K562 (cell line): Measurements from ENCODE around the gene NUP160. TPM values are rescaled to one million over a fixed set of nuclear protein-coding genes. Genes with fewer than 3 reads are reported as not detected.
A peak's percentile ranks its signal among the peaks of the same experiment; 100 is the strongest.
"Not testable (repeated sequence)": the region's sequence is repeated elsewhere in the genome, so short reads cannot be mapped to it uniquely, and the experiment has no call there.

ENCODE experiments used
- ATAC-seq: fragments of 200-7000 bp; cut with Tn5 transposase; 3 replicates; pipeline ENCODE4 v1.9.1; 2020; ENCODE audit warnings: moderate library complexity
- BruUV-seq: library from RNA; stranded (reverse); fragments of 400-500 nt; replicated peaks from 2 replicates; lab custom pipeline; 2021; lab: Mats Ljungman, UMichigan
- CTCF ChIA-PET: fragments of 300-600 bp; formaldehyde crosslinking; extraction: SDS; loops from one replicate; lab custom pipeline; 2021; ENCODE audit warnings: low intra/inter-chr PET ratio; lab: Yijun Ruan, JAX
- POLR2A ChIA-PET: fragments of 300-600, 350-650 bp; sonication (Branson Sonifier 250); formaldehyde crosslinking; extraction: SDS; loops from one replicate; lab custom pipeline; 2021; ENCODE audit warnings: antibody characterized with exemption, inconsistent platforms; lab: Yijun Ruan, JAX
- DNase-seq, 4 experiments: peaks; one replicate each; pipeline versions ENCODE4 v3.0.0 to v3.0.0-alpha.2; 2011 to 2018; ENCODE audit warnings: low spot score in 3 of 4, mixed read lengths in 3 of 4; ENCODE audit errors: extremely low read depth in 1 of 4
- FAIRE-seq: peaks from 2 replicates; lab custom pipeline; 2011; peaks lifted over from hg19 to GRCh38; lab: Jason Lieb, UNC
- H2AFZ ChIP-seq: 2 replicates; pipeline ENCODE4 v1.6.0; 2011; ENCODE audit warnings: low read depth, low read length, control low read depth, inconsistent platforms
- H3K27ac ChIP-seq: fragments of 200-600 bp; 3 replicates; pipeline ENCODE4 v1.8.0; 2011; ENCODE audit warnings: low read depth, mild to moderate bottlenecking, control low read depth, inconsistent platforms, low read length, moderate library complexity, mixed read lengths; ENCODE audit errors: extremely low read depth
- H3K27me3 ChIP-seq, 2 experiments: fragments of 300-600 bp in 1 of 2; 2 replicates in 1 of 2; 3 replicates in 1 of 2; pipeline versions ENCODE4 v1.6.0 to v1.8.0; 2011; ENCODE audit warnings: inconsistent platforms in 2 of 2, low read length in 2 of 2, mild to moderate bottlenecking in 1 of 2, mixed read lengths in 1 of 2, moderate library complexity in 1 of 2; ENCODE audit not compliant: control insufficient read depth in 2 of 2, insufficient read depth in 2 of 2
- H3K36me3 ChIP-seq: fragments of 300-600 bp; 3 replicates; pipeline ENCODE4 v1.8.0; 2011; ENCODE audit warnings: mild to moderate bottlenecking, low read length, inconsistent platforms; ENCODE audit not compliant: control insufficient read depth, insufficient read depth
- H3K4me1 ChIP-seq, 2 experiments: fragments of 200-600 bp in 1 of 2; replicated peaks in 1 of 2; 2 replicates in 1 of 2; 3 replicates in 1 of 2; pipeline versions ENCODE4 v1.5.1 to v1.8.0; 2011; ENCODE audit warnings: inconsistent platforms in 2 of 2, low read length in 2 of 2, mild to moderate bottlenecking in 1 of 2, mixed read lengths in 1 of 2, moderate library complexity in 1 of 2; ENCODE audit not compliant: control insufficient read depth in 2 of 2, insufficient read depth in 2 of 2
- H3K4me2 ChIP-seq: 2 replicates; pipeline ENCODE4 v1.6.1; 2011; ENCODE audit warnings: low read length, control low read depth, inconsistent platforms, mixed read lengths; ENCODE audit not compliant: insufficient read depth
- H3K4me3 ChIP-seq: fragments of 200-600 bp; sonication (generic), shearing (Covaris generic); 2 replicates; pipeline ENCODE4 v1.5.1; 2016; ENCODE audit warnings: control low read depth, inconsistent platforms
- H3K79me2 ChIP-seq: fragments of 200-600 bp; 3 replicates; pipeline ENCODE4 v1.8.0; 2011; ENCODE audit warnings: low read length, inconsistent platforms; ENCODE audit not compliant: control insufficient read depth, insufficient read depth
- H3K9ac ChIP-seq, 2 experiments: 2 replicates each; pipeline versions ENCODE4 v1.6.0 to v1.6.1; 2011; ENCODE audit warnings: low read depth in 2 of 2, low read length in 2 of 2, control low read depth in 1 of 2, inconsistent platforms in 1 of 2, mild to moderate bottlenecking in 1 of 2, mixed read lengths in 1 of 2; ENCODE audit not compliant: insufficient read depth in 1 of 2
- H3K9me1 ChIP-seq: one replicate; pipeline ENCODE4 v1.6.0; 2011; ENCODE audit warnings: inconsistent platforms, mild to moderate bottlenecking, low read length, moderate library complexity; ENCODE audit not compliant: control insufficient read depth, insufficient read depth
- H3K9me3 ChIP-seq: replicated peaks from 2 replicates; pipeline ENCODE4 v1.5.1; 2011; ENCODE audit warnings: low read depth, low read length, inconsistent platforms; ENCODE audit not compliant: control insufficient read depth, insufficient read depth
- H4K20me1 ChIP-seq: replicated peaks from 2 replicates; pipeline ENCODE4 v1.6.1; 2011; ENCODE audit warnings: low read length, inconsistent platforms, mixed read lengths; ENCODE audit not compliant: control insufficient read depth, insufficient read depth
- WGBS: fragments of 100-300 bp; shearing (Covaris generic); methylation state at CpG from one replicate; pipeline ENCODE4 v1.1.6; 2016; ENCODE audit warnings: low coverage, mixed read lengths; ENCODE audit not compliant: insufficient coverage; ENCODE audit errors: missing lambda C conversion rate; 5-methylcytosine and 5-hydroxymethylcytosine counted together
- in situ Hi-C: fragments of 300-500 bp; cut with MboI; formaldehyde crosslinking; loops from 4 replicates; pipeline ENCODE4 v1.15.0; 2018; ENCODE audit warnings: inconsistent platforms, mixed read lengths
- intact Hi-C: fragments of 100-400 bp; cut with micrococcal nuclease; formaldehyde crosslinking; loops from 2 replicates; pipeline ENCODE4 v1.14.2; 2022
- polyA plus RNA-seq, 8 experiments: library from polyadenylated mRNA; depleted of rRNA in 4 of 8; stranded (reverse) in 5 of 8; unstranded in 3 of 8; fragments of >200 nt; fragmentation: Nextera tagmentation in 2 of 8; fragmentation: Illumina TruSeq in 1 of 8; extraction: Ambion mirVana in 2 of 8; extraction: Trizol in 1 of 8; gene quantifications; 2 replicates each; pipeline versions ENCODE4 v1.2.1 to v1.2.3, GENCODE V29; 2011 to 2014; ENCODE audit warnings: inconsistent platforms in 1 of 8, missing spikeins in 1 of 8
- total RNA-seq, 7 experiments: library from RNA; depleted of rRNA in 6 of 7; stranded (reverse); fragments of >200 nt in 6 of 7; fragmentation: Illumina TruSeq in 2 of 7; extraction: Trizol in 2 of 7; gene quantifications; 2 replicates each; pipeline versions ENCODE4 v1.2.1 to v1.2.3, GENCODE V29; 2011 to 2021; ENCODE audit warnings: low replicate concordance in 1 of 7
- TF ChIP-seq, protein P1 (sequence below): fragments of 450-650 bp; IDR thresholded peaks from 2 replicates; pipeline ENCODE4 v1.6.1; 2018; ENCODE audit not compliant: partially characterized antibody

NUP160 gene
- total and polyA plus RNA-seq, 9 of the 15 experiments (the other 6 are each of a cell fraction or from before 2014, with no cell fraction given) = 41.5 to 112 (median 65.0) TPM

DNA sequence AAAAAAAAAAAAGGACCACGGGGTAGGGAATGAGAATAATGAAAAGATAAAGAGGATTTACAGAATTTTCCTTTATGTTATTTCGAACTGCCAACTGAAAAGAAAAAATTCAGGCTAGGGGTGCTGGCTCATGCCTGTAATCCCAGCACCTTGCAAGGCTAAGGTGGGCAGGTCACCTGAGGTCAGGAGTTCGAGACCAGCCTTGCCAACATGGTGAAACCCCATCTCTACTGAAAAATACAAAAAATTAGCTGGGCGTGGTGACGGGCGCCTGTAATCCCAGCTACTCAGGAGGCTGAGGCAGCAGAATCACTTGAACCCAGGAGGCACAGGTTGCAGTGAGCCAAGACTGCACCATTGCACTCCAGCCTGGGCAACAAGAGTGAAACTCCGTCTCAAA lies 105.7 kb downstream of the NUP160 start:
- BruUV-seq, FAIRE-seq: not testable (repeated sequence)
- 100% methylated on average over 6 of the region's 7 CpGs for WGBS

More for the DNA sequence above, 105.7 kb downstream of the NUP160 start:
- H3K9ac ChIP-seq, H3K27me3 ChIP-seq, H3K79me2 ChIP-seq, H3K9me3 ChIP-seq, H3K4me2 ChIP-seq, H3K4me3 ChIP-seq, H2AFZ ChIP-seq, DNase-seq, H3K4me1 ChIP-seq, intact Hi-C loops, H3K9me1 ChIP-seq, H4K20me1 ChIP-seq, ATAC-seq, H3K27ac ChIP-seq, in situ Hi-C loops, CTCF ChIA-PET: not testable (repeated sequence)
- POLR2A ChIA-PET = interaction anchor here (0.6 to 1.4 kb wide), 2 partner anchors 26 to 106 kb away, joined by 3 to 4 read pairs; no protein-coding TSS in a partner anchor
- peaks cover 91% of the 10 kb centered on the region for H3K36me3 ChIP-seq
- TF ChIP-seq, protein P1, sequence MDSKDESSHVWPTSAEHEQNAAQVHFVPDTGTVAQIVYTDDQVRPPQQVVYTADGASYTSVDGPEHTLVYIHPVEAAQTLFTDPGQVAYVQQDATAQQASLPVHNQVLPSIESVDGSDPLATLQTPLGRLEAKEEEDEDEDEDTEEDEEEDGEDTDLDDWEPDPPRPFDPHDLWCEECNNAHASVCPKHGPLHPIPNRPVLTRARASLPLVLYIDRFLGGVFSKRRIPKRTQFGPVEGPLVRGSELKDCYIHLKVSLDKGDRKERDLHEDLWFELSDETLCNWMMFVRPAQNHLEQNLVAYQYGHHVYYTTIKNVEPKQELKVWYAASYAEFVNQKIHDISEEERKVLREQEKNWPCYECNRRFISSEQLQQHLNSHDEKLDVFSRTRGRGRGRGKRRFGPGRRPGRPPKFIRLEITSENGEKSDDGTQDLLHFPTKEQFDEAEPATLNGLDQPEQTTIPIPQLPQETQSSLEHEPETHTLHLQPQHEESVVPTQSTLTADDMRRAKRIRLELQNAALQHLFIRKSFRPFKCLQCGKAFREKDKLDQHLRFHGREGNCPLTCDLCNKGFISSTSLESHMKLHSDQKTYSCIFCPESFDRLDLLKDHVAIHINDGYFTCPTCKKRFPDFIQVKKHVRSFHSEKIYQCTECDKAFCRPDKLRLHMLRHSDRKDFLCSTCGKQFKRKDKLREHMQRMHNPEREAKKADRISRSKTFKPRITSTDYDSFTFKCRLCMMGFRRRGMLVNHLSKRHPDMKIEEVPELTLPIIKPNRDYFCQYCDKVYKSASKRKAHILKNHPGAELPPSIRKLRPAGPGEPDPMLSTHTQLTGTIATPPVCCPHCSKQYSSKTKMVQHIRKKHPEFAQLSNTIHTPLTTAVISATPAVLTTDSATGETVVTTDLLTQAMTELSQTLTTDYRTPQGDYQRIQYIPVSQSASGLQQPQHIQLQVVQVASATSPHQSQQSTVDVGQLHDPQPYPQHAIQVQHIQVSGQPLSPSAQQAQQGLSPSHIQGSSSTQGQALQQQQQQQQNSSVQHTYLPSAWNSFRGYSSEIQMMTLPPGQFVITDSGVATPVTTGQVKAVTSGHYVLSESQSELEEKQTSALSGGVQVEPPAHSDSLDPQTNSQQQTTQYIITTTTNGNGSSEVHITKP = peak; percentile 14
